ENCODE measurements around the gene CTSK. TPM values are rescaled to one million over a fixed set of nuclear protein-coding genes. Genes with fewer than 3 reads are reported as not detected.

Gene CTSK
- total and polyA plus RNA-seq, 4 donors, result 2.2 to 3.8 (median 2.4) TPM

GRCh38 chr1:150820730-150821512, 12.9 kb upstream of the CTSK start (continued):
- no peak for TF ChIP-seq CTCF (IDR thresholded peaks at IDR 0.05; ENCODE audit: low read depth, low read length, missing input control)

GRCh38 chr1:150815871-150816270, 7.8 kb upstream of the CTSK start:
- Histone ChIP-seq H3K9ac (ENCODE audit: low read depth in 1 of 2, low read length in 2 of 2) (no peak overlapping the region), H3K27ac (ENCODE audit: low read depth in 1 of 2, low read length in 2 of 2) (no peak overlapping the region), H3K4me3 (ENCODE audit: low read depth in 1 of 3, low read length in 3 of 3) (no peak overlapping the region), H3K4me1 (ENCODE audit: control insufficient read depth in 4 of 4, insufficient read depth in 4 of 4, low read length in 3 of 4) (peaks cover 4 to 10% (median 8%) of the 10 kb centered on the region in 4 donors), H3K9me3 (ENCODE audit: control insufficient read depth in 4 of 4, low read length in 3 of 4) (no peaks in the 10 kb centered on the region), H3K27me3 (ENCODE audit: control insufficient read depth in 4 of 4, insufficient read depth in 4 of 4, low read length in 3 of 4) (no peaks in the 10 kb centered on the region), H3K36me3 (ENCODE audit: control insufficient read depth in 4 of 4, insufficient read depth in 3 of 4, low read depth in 1 of 4, low read length in 3 of 4) (peaks cover 19 to 62% (median 51%) of the 10 kb centered on the region in 4 donors)
- DNase-seq (ENCODE audit: low spot score), result no peak
- WGBS, result 91% methylated on average over 4 of the region's 4 CpGs
- TF ChIP-seq NR2F2 (IDR thresholded peaks at IDR 0.05) (no peak), REST (IDR thresholded peaks at IDR 0.05) (no peak), FOXA2 (IDR thresholded peaks at IDR 0.05) (no peak), ZBTB33 (IDR thresholded peaks at IDR 0.05) (no peak), TAF1 (conservative IDR thresholded peaks at IDR 0.05) (no peak), RAD21 (IDR thresholded peaks at IDR 0.05) (no peak), RXRA (IDR thresholded peaks at IDR 0.05) (no peak), MAX (IDR thresholded peaks at IDR 0.05) (no peak), FOXA1 (IDR thresholded peaks at IDR 0.05) (no peak), SP1 (IDR thresholded peaks at IDR 0.05) (no peak), CTCF (IDR thresholded peaks at IDR 0.05; ENCODE audit: low read depth, low read length, missing input control) (no peak), HNF4G (IDR thresholded peaks at IDR 0.05) (no peak), EGR1 (IDR thresholded peaks at IDR 0.05; ENCODE audit: low read depth in 2 of 2) (no peak), GABPA (IDR thresholded peaks at IDR 0.05 in 1 of 2, conservative IDR thresholded peaks at IDR 0.05 in 1 of 2) (no peak), JUND (IDR thresholded peaks at IDR 0.05) (no peak), HNF4A (conservative IDR thresholded peaks at IDR 0.05) (no peak), YY1 (IDR thresholded peaks at IDR 0.05) (no peak), ATF3 (IDR thresholded peaks at IDR 0.05) (no peak)
